ENCODE results near the gene TRERF1. TPM values are rescaled to one million over a fixed set of nuclear protein-coding genes. Genes with fewer than 3 reads are reported as not detected.

The TRERF1 gene
- total RNA-seq, 1 donor from 2014 or later, result 8.3 TPM

GRCh38 chr6:42429042-42429585, 22.6 kb downstream of the TRERF1 start:
- peak overlapping the region; percentile 28 for H3K4me2 ChIP-seq
- H3K9me3 ChIP-seq (ENCODE audit: low read depth), result no peaks in the 10 kb centered on the region
- H3K9me3 Mint-ChIP-seq, result peaks cover 13% of the 10 kb centered on the region
- no peaks in the 10 kb centered on the region for H3K27me3 ChIP-seq
- no peak for DNase-seq (ENCODE audit: low spot score)
- H3K36me3 ChIP-seq, result peaks cover 6% of the 10 kb centered on the region
- peaks cover 16% of the 10 kb centered on the region for H3K36me3 Mint-ChIP-seq
- TF ChIP-seq CTCF (IDR thresholded peaks at IDR 0.05) (no peak), EZH2phosphoT487 (IDR thresholded peaks at IDR 0.05) (no peak), EZH2 (IDR thresholded peaks at IDR 0.05) (no peak)
- no peak overlapping the region for H2AFZ ChIP-seq (replicated peaks)
- H3K4me1 ChIP-seq, result peaks cover 38% of the 10 kb centered on the region
- no peak overlapping the region for H3K4me3 Mint-ChIP-seq
- H4K20me1 ChIP-seq (ENCODE audit: low read depth), result peaks cover 53% of the 10 kb centered on the region
- H3K79me2 ChIP-seq (ENCODE audit: low read depth), result peaks cover 92% of the 10 kb centered on the region
- H3K4me1 Mint-ChIP-seq, result peaks cover 32% of the 10 kb centered on the region
- no peak overlapping the region for H3K4me3 ChIP-seq
- peak overlapping the region; percentile 76 for H3K27ac ChIP-seq
- H3K27me3 Mint-ChIP-seq (ENCODE audit: insufficient read depth, low read depth), result peaks cover 3% of the 10 kb centered on the region
- H3F3A ChIP-seq (ENCODE audit: low read depth), result peaks cover 50% of the 10 kb centered on the region
- H3K27ac Mint-ChIP-seq, result peak overlapping the region; percentile 79
- H3K9ac ChIP-seq, result no peak overlapping the region

GRCh38 chr6:42428326-42429041, 23.2 kb downstream of the TRERF1 start:
- Histone ChIP-seq H3K27me3 (no peaks in the 10 kb centered on the region), H3K4me2 (peak overlapping the region; percentile 28), H3K4me1 (peaks cover 38% of the 10 kb centered on the region), H3K9me3 (ENCODE audit: low read depth) (no peaks in the 10 kb centered on the region), H4K20me1 (ENCODE audit: low read depth) (peaks cover 60% of the 10 kb centered on the region), H2AFZ (replicated peaks) (no peak overlapping the region), H3K79me2 (ENCODE audit: low read depth) (peaks cover 92% of the 10 kb centered on the region), H3F3A (ENCODE audit: low read depth) (peaks cover 44% of the 10 kb centered on the region), H3K36me3 (no peaks in the 10 kb centered on the region), H3K9ac (no peak overlapping the region), H3K27ac (peak overlapping the region; percentile 76), H3K4me3 (no peak overlapping the region)
- H3K9me3 Mint-ChIP-seq, result peaks cover 8% of the 10 kb centered on the region
- H3K27ac Mint-ChIP-seq, result no peak overlapping the region
- H3K4me1 Mint-ChIP-seq, result peaks cover 32% of the 10 kb centered on the region
- H3K27me3 Mint-ChIP-seq (ENCODE audit: insufficient read depth, low read depth), result peaks cover 3% of the 10 kb centered on the region
- peaks cover 12% of the 10 kb centered on the region for H3K36me3 Mint-ChIP-seq
- TF ChIP-seq EZH2phosphoT487 (IDR thresholded peaks at IDR 0.05), result no peak
- no peak for TF ChIP-seq CTCF (IDR thresholded peaks at IDR 0.05)
- no peak for TF ChIP-seq EZH2 (IDR thresholded peaks at IDR 0.05)
- H3K4me3 Mint-ChIP-seq, result no peak overlapping the region
- peak; percentile 27 for DNase-seq (ENCODE audit: low spot score)

- Histone ChIP-seq H4K20me1 (ENCODE audit: low read depth) (peaks cover 60% of the 10 kb centered on the region), H3K79me2 (ENCODE audit: low read depth) (peaks cover 92% of the 10 kb centered on the region), H3F3A (ENCODE audit: low read depth) (peaks cover 40% of the 10 kb centered on the region), H3K36me3 (no peaks in the 10 kb centered on the region), H2AFZ (replicated peaks) (no peak overlapping the region), H3K9me3 (ENCODE audit: low read depth) (no peaks in the 10 kb centered on the region), H3K9ac (no peak overlapping the region), H3K27me3 (no peaks in the 10 kb centered on the region), H3K4me2 (no peak overlapping the region), H3K4me3 (no peak overlapping the region), H3K4me1 (peaks cover 38% of the 10 kb centered on the region), H3K27ac (no peak overlapping the region)
- DNase-seq (ENCODE audit: low spot score), result no peak
- Mint-ChIP-seq H3K4me1 (peaks cover 32% of the 10 kb centered on the region), H3K27ac (no peak overlapping the region), H3K9me3 (peaks cover 4% of the 10 kb centered on the region), H3K36me3 (peaks cover 11% of the 10 kb centered on the region), H3K4me3 (no peak overlapping the region), H3K27me3 (ENCODE audit: insufficient read depth, low read depth) (peaks cover 3% of the 10 kb centered on the region)
- no peak for TF ChIP-seq EZH2 (IDR thresholded peaks at IDR 0.05)
- no peak for TF ChIP-seq EZH2phosphoT487 (IDR thresholded peaks at IDR 0.05)
- no peak for TF ChIP-seq CTCF (IDR thresholded peaks at IDR 0.05)
Observed at GRCh38 chr6:42427871-42428270, 23.9 kb downstream of the TRERF1 start.
